CD4-positive, alpha-beta memory T cell (primary cell): Measurements from ENCODE around the gene PLEKHG4. TPM values are rescaled to one million over a fixed set of nuclear protein-coding genes. Genes with fewer than 3 reads are reported as not detected.

ENCODE experiments used
- CTCF ChIA-PET: fragments of 350-600 bp; sonication (Branson Sonifier 250); formaldehyde crosslinking; loops from one replicate; lab custom pipeline; 2021; ENCODE audit warnings: inconsistent platforms; ENCODE audit not compliant: partially characterized antibody; lab: Charles Lee
- POLR2A ChIA-PET: fragments of 350-600 bp; sonication (Branson Sonifier 250); formaldehyde crosslinking; loops from one replicate; lab custom pipeline; 2021; ENCODE audit not compliant: partially characterized antibody; lab: Charles Lee
- DNase-seq, 5 donors: peaks; one replicate each; pipeline versions ENCODE4 v3.0.0 to v3.0.0-alpha.2; 2020 to 2022; ENCODE audit warnings: mixed read lengths in 1 of 5
- H3K27ac ChIP-seq: one replicate; pipeline ENCODE4 v1.7.0; 2013; ENCODE audit warnings: low read depth, low read length
- H3K27me3 ChIP-seq: 2 replicates; pipeline ENCODE4 v1.7.0; 2013; ENCODE audit warnings: mild to moderate bottlenecking, low read length, moderate library complexity; ENCODE audit not compliant: insufficient read depth
- H3K36me3 ChIP-seq: 2 replicates; pipeline ENCODE4 v1.7.0; 2013; ENCODE audit warnings: mild to moderate bottlenecking, low read length, moderate library complexity; ENCODE audit not compliant: insufficient read depth
- H3K4me1 ChIP-seq: 2 replicates; pipeline ENCODE4 v1.7.0; 2013; ENCODE audit warnings: mild to moderate bottlenecking, low read length, moderate library complexity; ENCODE audit not compliant: insufficient read depth
- H3K4me3 ChIP-seq, 2 donors: one replicate each; pipeline ENCODE4 v1.7.0; 2013; ENCODE audit warnings: low read length in 2 of 2, mild to moderate bottlenecking in 1 of 2
- H3K9me3 ChIP-seq, 2 donors: one replicate each; pipeline ENCODE4 v1.7.0; 2013; ENCODE audit warnings: low read length in 2 of 2, control low read depth in 1 of 2; ENCODE audit not compliant: control insufficient read depth in 1 of 2
- H3K27ac Mint-ChIP-seq, 7 donors: one replicate each; pipeline ENCODE4 v1.8.0; 2020 to 2021; ENCODE audit warnings: mixed read lengths in 7 of 7, mild to moderate bottlenecking in 6 of 7, inconsistent platforms in 3 of 7, moderate library complexity in 3 of 7
- H3K27me3 Mint-ChIP-seq, 2 donors: one replicate each; pipeline ENCODE4 v1.8.0; 2020 to 2021; ENCODE audit warnings: mixed read lengths in 2 of 2
- H3K36me3 Mint-ChIP-seq, 2 donors: one replicate each; pipeline ENCODE4 v1.8.0; 2020 to 2021; ENCODE audit warnings: mixed read lengths in 2 of 2, inconsistent platforms in 1 of 2, mild to moderate bottlenecking in 1 of 2
- H3K4me1 Mint-ChIP-seq, 4 donors: one replicate each; pipeline ENCODE4 v1.8.0; 2020 to 2021; ENCODE audit warnings: mixed read lengths in 4 of 4, mild to moderate bottlenecking in 1 of 4
- H3K4me3 Mint-ChIP-seq, 8 donors: one replicate each; pipeline ENCODE4 v1.8.0; 2020 to 2021; ENCODE audit warnings: mixed read lengths in 8 of 8, mild to moderate bottlenecking in 7 of 8, moderate library complexity in 6 of 8, inconsistent platforms in 3 of 8
- H3K9me3 Mint-ChIP-seq, 8 donors: one replicate each; pipeline ENCODE4 v1.8.0; 2020 to 2021; ENCODE audit warnings: mixed read lengths in 8 of 8, mild to moderate bottlenecking in 5 of 8, inconsistent platforms in 3 of 8, moderate library complexity in 1 of 8
- intact Hi-C: fragments of 100-400 bp; cut with micrococcal nuclease; formaldehyde crosslinking; loops from one replicate; pipeline ENCODE4 v1.15.1; 2023
- polyA plus RNA-seq, 2 donors: library from polyadenylated mRNA; unstranded; fragments of 300-500 nt; fragmentation: Illumina TruSeq; gene quantifications; one replicate each; pipeline ENCODE4 v1.2.3, GENCODE V29; 2021
- total RNA-seq, 2 experiments: library from RNA; stranded (reverse); gene quantifications; one replicate each; pipeline ENCODE4 v1.2.3, GENCODE V29; 2021

The PLEKHG4 gene
- total and polyA plus RNA-seq, 4 experiments from 2014 or later = 4.3 to 24.0 (median 11.1) TPM

DNA sequence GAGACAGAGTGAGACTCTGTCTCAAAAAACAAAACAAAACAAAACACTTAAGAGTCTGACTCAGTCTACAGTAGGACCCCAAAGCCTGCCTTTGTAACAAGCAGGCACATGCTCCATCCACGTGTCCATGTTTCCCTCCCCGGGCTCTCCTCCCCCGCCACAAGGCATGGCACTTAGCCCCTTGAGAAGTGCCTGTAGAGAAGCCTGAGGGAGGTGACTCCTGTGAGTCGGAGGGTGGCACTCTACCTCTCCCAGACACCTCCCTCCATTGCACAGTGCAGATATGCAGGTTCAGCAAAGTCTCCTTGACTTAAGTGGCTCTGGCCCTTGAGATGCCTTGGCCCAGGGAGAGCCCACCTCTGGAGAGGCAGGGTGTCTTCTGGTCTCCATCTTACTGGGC is 38.8 kb upstream of the PLEKHG4 start:
- Histone ChIP-seq H3K4me3 (no peak overlapping the region), H3K27me3 (no peaks in the 10 kb centered on the region), H3K36me3 (peaks cover 27% of the 10 kb centered on the region), H3K9me3 (no peaks in the 10 kb centered on the region), H3K27ac (no peak overlapping the region), H3K4me1 (peaks cover 35% of the 10 kb centered on the region)
- intact Hi-C loops = no loop called here
- no peak for DNase-seq
- no peaks in the 10 kb centered on the region for H3K9me3 Mint-ChIP-seq
- no peak overlapping the region for H3K4me3 Mint-ChIP-seq
- CTCF ChIA-PET = no interaction called here
- H3K4me1 Mint-ChIP-seq = peaks cover 21 to 46% (median 36%) of the 10 kb centered on the region in 4 donors
- H3K27ac Mint-ChIP-seq = peak overlapping the region in 2 of 7 donors; percentile 57 to 68
- no peaks in the 10 kb centered on the region for H3K27me3 Mint-ChIP-seq
- H3K36me3 Mint-ChIP-seq = peaks cover 22 to 42% of the 10 kb centered on the region in 2 donors
- POLR2A ChIA-PET = interaction anchor here (10.5 kb wide), 1 partner anchor 10 kb away, joined by 259 read pairs; the partner anchor contains the start of gene TMEM208

DNA sequence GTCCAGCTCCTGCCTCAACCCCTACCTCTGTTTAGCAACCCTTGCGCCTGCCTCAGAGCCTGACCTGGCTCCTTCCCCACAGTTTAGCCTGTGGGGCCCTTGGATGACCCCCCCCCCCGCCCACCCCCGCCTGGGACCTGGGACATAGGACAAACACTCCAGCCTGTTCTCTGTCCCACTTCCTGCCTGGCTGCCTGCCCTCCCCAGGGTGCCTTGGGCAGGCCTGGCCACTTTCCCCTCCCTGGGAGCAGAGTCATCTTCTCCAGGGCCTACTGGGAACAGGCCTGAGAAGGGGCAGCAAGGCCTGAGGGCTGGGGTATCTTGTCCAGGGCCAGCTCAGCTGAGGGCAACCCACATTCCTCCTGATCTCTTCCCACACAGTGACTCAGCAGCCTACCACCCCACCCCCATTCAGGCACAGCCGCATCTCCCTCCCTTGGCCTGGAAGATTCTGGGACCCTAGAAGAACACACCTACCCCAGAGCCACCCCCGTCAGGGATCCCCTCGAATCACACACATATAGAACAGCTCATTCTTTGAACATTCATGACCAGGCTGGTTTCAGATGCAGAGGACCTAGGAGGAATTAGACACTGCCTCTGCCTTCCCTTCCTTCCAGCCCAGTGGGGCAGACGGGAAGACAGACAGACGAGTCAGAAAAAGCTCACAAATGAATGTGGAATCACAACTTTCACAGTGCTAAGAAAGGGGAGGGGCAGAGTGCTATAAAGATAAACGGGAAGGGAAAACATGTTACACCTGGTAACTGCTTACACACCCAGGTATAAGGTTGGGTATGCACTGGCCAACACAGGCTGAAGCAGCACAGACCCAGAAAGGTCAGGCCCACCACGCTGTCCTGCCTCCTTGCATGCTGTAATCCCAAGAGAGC is 38.1 kb upstream of the PLEKHG4 start:
- Histone ChIP-seq H3K36me3 (peaks cover 27% of the 10 kb centered on the region), H3K4me3 (no peak overlapping the region), H3K27me3 (no peaks in the 10 kb centered on the region), H3K4me1 (peaks cover 36% of the 10 kb centered on the region), H3K9me3 (no peaks in the 10 kb centered on the region), H3K27ac (no peak overlapping the region)
- Mint-ChIP-seq H3K36me3 (peaks cover 18 to 38% of the 10 kb centered on the region in 2 donors), H3K27me3 (no peaks in the 10 kb centered on the region), H3K4me1 (peaks cover 18 to 44% (median 33%) of the 10 kb centered on the region in 4 donors), H3K4me3 (no peak overlapping the region), H3K27ac (peak overlapping the region; percentile 32 to 89 (median 72)), H3K9me3 (no peaks in the 10 kb centered on the region)
- intact Hi-C loops = no loop called here
- CTCF ChIA-PET = no interaction called here
- no peak for DNase-seq
- POLR2A ChIA-PET = interaction anchor here (10.5 kb wide), 1 partner anchor 10 kb away, joined by 259 read pairs; the partner anchor contains the start of gene TMEM208

DNA sequence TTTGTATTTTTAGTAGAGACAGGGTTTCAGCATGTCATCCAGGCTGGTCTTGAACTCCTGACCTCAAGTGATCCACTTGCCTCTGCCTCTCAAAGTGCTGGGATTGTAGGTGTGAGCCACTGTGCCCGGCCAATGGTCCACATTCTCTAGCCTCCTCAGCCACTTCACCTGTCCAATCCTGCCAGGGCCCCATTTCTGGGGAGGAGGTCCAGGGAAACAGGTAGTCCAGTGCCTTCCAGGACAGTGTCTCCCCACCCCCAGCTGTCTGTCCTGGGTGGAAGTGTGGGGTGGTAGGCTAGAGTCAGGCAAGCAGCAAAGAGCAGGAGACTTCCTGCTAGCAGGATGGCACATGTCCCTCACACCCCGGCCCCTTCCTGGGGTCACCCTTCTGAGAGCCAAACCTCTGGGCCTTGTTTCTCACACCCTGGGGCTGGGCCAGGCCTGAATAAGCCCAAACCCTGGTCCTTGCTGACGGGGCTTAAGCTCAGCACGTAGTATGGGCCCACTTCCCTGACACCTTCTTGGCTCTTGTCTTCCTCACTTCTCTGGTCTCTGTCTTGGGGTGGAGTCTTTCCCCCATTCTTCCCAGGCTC is 37.1 kb upstream of the PLEKHG4 start:
- Mint-ChIP-seq H3K4me1 (peaks cover 16 to 45% (median 34%) of the 10 kb centered on the region in 4 donors), H3K9me3 (no peaks in the 10 kb centered on the region), H3K27ac (peak overlapping the region in 6 of 7 donors; percentile 55 to 100 (median 84)), H3K27me3 (no peaks in the 10 kb centered on the region), H3K4me3 (no peak overlapping the region), H3K36me3 (peaks cover 15 to 31% of the 10 kb centered on the region in 2 donors)
- peak overlapping the region; percentile 6 for H3K27ac ChIP-seq
- H3K36me3 ChIP-seq = peaks cover 23% of the 10 kb centered on the region
- H3K9me3 ChIP-seq = no peaks in the 10 kb centered on the region
- H3K27me3 ChIP-seq = no peaks in the 10 kb centered on the region
- H3K4me1 ChIP-seq = peaks cover 36% of the 10 kb centered on the region
- intact Hi-C loops = no loop called here
- H3K4me3 ChIP-seq = no peak overlapping the region
- ChIA-PET CTCF (no interaction called here), POLR2A (interaction anchor here (10.5 kb wide), 1 partner anchor 11 kb away, joined by 259 read pairs; the partner anchor contains the start of gene TMEM208)
- no peak for DNase-seq

DNA sequence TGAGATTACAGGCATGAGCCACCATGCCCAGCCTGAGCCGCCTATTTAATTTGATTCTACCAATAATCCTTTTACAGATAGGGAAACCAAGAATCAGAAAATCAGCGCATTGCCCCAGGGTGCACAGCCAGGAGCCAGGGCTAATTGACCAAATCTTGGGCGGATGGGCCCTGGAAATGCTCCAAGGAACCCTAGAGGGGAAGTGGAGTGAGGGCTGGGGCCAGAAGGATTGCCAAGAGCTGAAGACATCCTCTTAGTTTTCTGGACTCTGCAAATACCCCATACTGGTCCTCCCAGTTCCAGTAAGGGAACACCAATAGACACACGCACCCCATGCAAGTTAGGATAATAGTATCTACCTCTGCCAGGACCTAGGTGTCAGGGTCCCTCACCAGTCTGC is 35.9 kb upstream of the PLEKHG4 start:
- Histone ChIP-seq H3K4me3 (no peak overlapping the region), H3K27me3 (no peaks in the 10 kb centered on the region), H3K27ac (peak overlapping the region; percentile 82), H3K4me1 (peaks cover 46% of the 10 kb centered on the region), H3K9me3 (no peaks in the 10 kb centered on the region), H3K36me3 (peaks cover 15% of the 10 kb centered on the region)
- intact Hi-C loops = no loop called here
- no peak for DNase-seq
- ChIA-PET POLR2A (interaction anchor here (1.0 to 10.5 kb wide), 7 partner anchors 13 to 238 kb away, joined by 3 to 259 read pairs (median 10); partner anchors contain the start of genes ATP6V0D1, E2F4, FBXL8 and TMEM208), CTCF (interaction anchor here (1.0 to 2.1 kb wide), 2 partner anchors 17 to 46 kb away, joined by 3 to 15 read pairs; partner anchors contain the start of gene TMEM208)
- H3K27ac Mint-ChIP-seq = peak overlapping the region; percentile 22 to 100 (median 97)
- H3K4me3 Mint-ChIP-seq = no peak overlapping the region
- H3K9me3 Mint-ChIP-seq = no peaks in the 10 kb centered on the region
- H3K27me3 Mint-ChIP-seq = no peaks in the 10 kb centered on the region
- peaks cover 22 to 53% (median 40%) of the 10 kb centered on the region in 4 donors for H3K4me1 Mint-ChIP-seq
- peaks cover 2 to 22% of the 10 kb centered on the region in 2 donors for H3K36me3 Mint-ChIP-seq

DNA sequence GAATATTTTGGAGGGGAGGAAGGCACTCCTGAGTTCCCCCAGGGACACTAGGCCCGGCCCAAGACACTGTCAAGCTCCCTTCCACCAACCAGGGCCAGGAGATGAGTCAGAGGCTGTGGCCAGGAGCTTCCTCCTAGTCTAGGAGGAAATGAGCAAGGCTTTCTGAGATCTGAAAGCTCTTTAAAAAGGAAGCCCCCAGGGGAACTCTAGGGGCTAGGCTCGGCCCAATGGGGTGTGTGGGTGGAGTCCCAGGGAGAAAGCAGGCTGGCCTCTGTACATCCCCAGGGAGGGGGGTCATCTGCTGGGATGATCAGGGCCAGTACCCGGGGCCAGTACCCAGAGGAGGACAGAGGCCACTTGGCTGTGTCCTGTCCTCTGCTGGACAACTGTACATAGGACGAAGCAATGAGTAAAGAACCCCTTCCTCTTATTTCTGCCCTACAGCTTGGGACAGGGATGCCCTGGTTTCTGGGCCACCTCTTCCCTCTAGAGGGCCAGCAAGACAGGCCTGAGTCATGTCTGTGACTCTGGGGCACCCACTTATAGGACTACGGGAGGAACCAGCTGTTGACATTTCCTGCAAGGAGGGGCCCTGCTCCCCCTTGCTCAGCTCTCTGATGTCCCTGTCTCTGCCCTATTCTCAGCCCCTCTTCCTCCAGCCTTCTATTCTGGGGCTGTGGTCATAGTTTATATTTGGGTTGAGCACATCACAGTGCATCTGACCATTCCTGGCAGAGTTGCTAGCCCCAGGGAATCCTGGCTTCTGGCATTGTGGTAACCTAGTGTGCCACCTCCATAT is 34.7 kb upstream of the PLEKHG4 start:
- Histone ChIP-seq H3K9me3 (no peaks in the 10 kb centered on the region), H3K4me1 (peaks cover 53% of the 10 kb centered on the region), H3K27me3 (no peaks in the 10 kb centered on the region), H3K27ac (peak overlapping the region; percentile 82), H3K36me3 (peaks cover 4% of the 10 kb centered on the region), H3K4me3 (peak overlapping the region; percentile 4 to 11)
- intact Hi-C loops = loop anchor here (5.0 kb wide), 1 partner anchor 82 kb away; the partner anchor contains the start of gene HSF4
- Mint-ChIP-seq H3K4me3 (peak overlapping the region; percentile 55 to 95 (median 78)), H3K36me3 (peaks cover 0 to 12% of the 10 kb centered on the region in 2 donors), H3K27ac (peak overlapping the region; percentile 94 to 100 (median 97)), H3K4me1 (peaks cover 26 to 59% (median 42%) of the 10 kb centered on the region in 4 donors), H3K9me3 (no peaks in the 10 kb centered on the region), H3K27me3 (peaks cover 0 to under 1% of the 10 kb centered on the region in 2 donors)
- CTCF ChIA-PET = interaction anchor here (0.6 to 2.1 kb wide), 9 partner anchors 9 to 227 kb away, joined by 3 to 15 read pairs (median 3); partner anchors contain the start of gene TMEM208
- POLR2A ChIA-PET = interaction anchor here (0.6 to 10.5 kb wide), 16 partner anchors 14 to 727 kb away, joined by 3 to 259 read pairs (median 5); partner anchors contain the start of genes ATP6V0D1, E2F4, FBXL8 and PLEKHG4
- peak; percentile 58 to 97 (median 65) for DNase-seq

DNA sequence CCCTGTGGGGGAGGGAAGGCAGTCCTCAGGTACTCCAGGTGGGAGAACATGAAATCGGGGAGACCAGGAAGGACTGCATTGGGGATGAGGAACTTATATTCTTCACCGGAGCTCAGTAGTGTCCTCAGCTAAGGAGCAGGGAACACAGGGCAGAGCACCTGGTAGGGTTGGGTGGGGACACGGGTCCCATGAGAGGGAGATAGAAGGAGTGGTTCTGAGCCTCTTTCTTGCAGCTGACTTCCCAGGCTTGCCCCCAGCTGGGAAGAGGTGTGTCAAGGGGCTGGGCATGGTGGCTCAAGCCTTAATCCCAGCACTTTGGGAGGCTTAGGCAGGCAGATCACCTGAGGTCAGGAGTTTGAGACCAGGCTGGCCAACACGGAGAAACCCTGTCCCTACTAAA is 34.1 kb upstream of the PLEKHG4 start:
- peak overlapping the region; percentile 94 to 100 (median 97) for H3K27ac Mint-ChIP-seq
- peaks cover 26 to 65% (median 45%) of the 10 kb centered on the region in 4 donors for H3K4me1 Mint-ChIP-seq
- Histone ChIP-seq H3K27me3 (no peaks in the 10 kb centered on the region), H3K36me3 (no peaks in the 10 kb centered on the region), H3K4me3 (peak overlapping the region in 1 of 2 donors; percentile 11), H3K4me1 (peaks cover 57% of the 10 kb centered on the region), H3K9me3 (no peaks in the 10 kb centered on the region), H3K27ac (peak overlapping the region; percentile 82)
- H3K9me3 Mint-ChIP-seq = no peaks in the 10 kb centered on the region
- ChIA-PET POLR2A (interaction anchor here (0.6 to 10.5 kb wide), 10 partner anchors 14 to 728 kb away, joined by 3 to 259 read pairs (median 8); partner anchors contain the start of genes E2F4, FBXL8, PLEKHG4 and TMEM208), CTCF (interaction anchor here (0.6 to 2.1 kb wide), 7 partner anchors 10 to 228 kb away, joined by 3 to 15 read pairs (median 3); partner anchors contain the start of gene TMEM208)
- intact Hi-C loops = loop anchor here (5.0 kb wide), 1 partner anchor 83 kb away; the partner anchor contains the start of gene HSF4
- H3K4me3 Mint-ChIP-seq = peak overlapping the region; percentile 55 to 95 (median 78)
- DNase-seq = no peak
- peaks cover 0 to 12% of the 10 kb centered on the region in 2 donors for H3K36me3 Mint-ChIP-seq
- H3K27me3 Mint-ChIP-seq = peaks cover under 1 to 1% of the 10 kb centered on the region in 2 donors
